Stimulated activated CD8-positive, alpha-beta memory T cell treated with anti-CD3 and anti-CD28 coated beads, Interleukin-7, amount 100 ng/mL, for 48 hours (primary cell): ENCODE measurements around the gene TEX29.

Source experiments
- DNase-seq, 2 donors: peaks; one replicate each; pipeline ENCODE4 v3.0.0-alpha.2; 2020; ENCODE audit warnings: low read depth in 1 of 2; ENCODE audit errors: extremely low read depth in 1 of 2

TEX29 gene

GRCh38 chr13:111319998-111320911 is at the start of gene TEX29:
TEX29 (plus strand) TSS chr13:111320642; CDS start chr13:111320891, 249 bp downstream.
- no peak for DNase-seq

GRCh38 chr13:111270765-111271698 is 49.4 kb upstream of the TEX29 start:
- DNase-seq: no peak

GRCh38 chr13:111272117-111272516 is 48.3 kb upstream of the TEX29 start:
- no peak for DNase-seq

GRCh38 chr13:111275382-111275781 is 45.1 kb upstream of the TEX29 start:
- DNase-seq: no peak

GRCh38 chr13:111275995-111276618 is 44.3 kb upstream of the TEX29 start:
- no peak for DNase-seq

GRCh38 chr13:111278258-111278657 is 42.2 kb upstream of the TEX29 start:
- DNase-seq: no peak

- no peak for DNase-seq
Observed at GRCh38 chr13:111278743-111279652, 41.4 kb upstream of the TEX29 start.

- DNase-seq: no peak
Observed at GRCh38 chr13:111280226-111280625, 40.2 kb upstream of the TEX29 start.

GRCh38 chr13:111280681-111281585 is 39.5 kb upstream of the TEX29 start:
- DNase-seq: no peak

GRCh38 chr13:111281751-111282311 is 38.6 kb upstream of the TEX29 start:
- no peak for DNase-seq

GRCh38 chr13:111282425-111282824 is 38.0 kb upstream of the TEX29 start:
- no peak for DNase-seq

GRCh38 chr13:111282997-111283396 is 37.4 kb upstream of the TEX29 start:
- DNase-seq: no peak

GRCh38 chr13:111283457-111283856 is 37.0 kb upstream of the TEX29 start:
- DNase-seq: no peak

GRCh38 chr13:111283991-111284390 is 36.5 kb upstream of the TEX29 start:
- DNase-seq: no peak

GRCh38 chr13:111284565-111284964 is 35.9 kb upstream of the TEX29 start:
- DNase-seq: no peak

GRCh38 chr13:111286162-111286561 is 34.3 kb upstream of the TEX29 start:
- no peak for DNase-seq

GRCh38 chr13:111286749-111287148 is 33.7 kb upstream of the TEX29 start:
- DNase-seq: no peak

GRCh38 chr13:111287201-111287600 is 33.2 kb upstream of the TEX29 start:
- DNase-seq: no peak

GRCh38 chr13:111288276-111288675 is 32.2 kb upstream of the TEX29 start:
- no peak for DNase-seq
